ENCODE data around the gene IL17B. TPM values are rescaled to one million over a fixed set of nuclear protein-coding genes. Genes with fewer than 3 reads are reported as not detected.

Gene IL17B
- total and polyA plus RNA-seq, 2 donors (not counting 3 experiments of a cell fraction or from before 2014, with no cell fraction given), result not detected

DNA sequence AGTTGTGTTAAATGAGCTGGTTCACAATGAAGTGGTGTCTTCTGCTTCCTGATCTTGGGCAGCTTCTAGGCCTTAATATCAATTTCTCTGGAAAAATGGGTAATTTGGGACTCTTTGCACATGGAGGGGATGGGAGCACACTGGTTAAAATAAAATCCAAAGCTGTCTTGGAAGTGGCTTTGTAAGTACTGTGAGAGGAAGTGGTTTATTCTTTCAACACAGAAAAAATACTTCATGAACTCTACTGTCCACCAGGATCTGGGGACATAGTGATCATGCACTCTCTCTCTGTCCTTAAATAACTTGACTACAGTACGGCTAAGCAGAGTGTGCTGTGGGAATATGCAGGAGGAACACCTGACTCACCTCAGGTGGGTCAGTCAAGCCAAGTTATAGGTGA is 18.8 kb downstream of the IL17B start:
- TF ChIP-seq, protein P1, sequence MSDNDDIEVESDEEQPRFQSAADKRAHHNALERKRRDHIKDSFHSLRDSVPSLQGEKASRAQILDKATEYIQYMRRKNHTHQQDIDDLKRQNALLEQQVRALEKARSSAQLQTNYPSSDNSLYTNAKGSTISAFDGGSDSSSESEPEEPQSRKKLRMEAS (IDR thresholded peaks at IDR 0.05; ENCODE audit: insufficient read depth, insufficient read length), result no peak
- no peak for TF ChIP-seq POLR2A (IDR thresholded peaks at IDR 0.05; ENCODE audit: low read depth, low read length)
- no peak for TF ChIP-seq JUN (IDR thresholded peaks at IDR 0.05; ENCODE audit: borderline replicate concordance, insufficient read depth, insufficient read length, low read depth)
- TF ChIP-seq POLR2AphosphoS5 (IDR thresholded peaks at IDR 0.05; ENCODE audit: insufficient read depth, low read depth, low read length), result no peak
- TF ChIP-seq FOS (IDR thresholded peaks at IDR 0.05; ENCODE audit: borderline replicate concordance, insufficient read depth, low read length), result no peak
- TF ChIP-seq GATA2 (IDR thresholded peaks at IDR 0.05; ENCODE audit: insufficient read depth, insufficient read length, low read depth, low read length), result no peak
- no peak for TF ChIP-seq EZH2 (IDR thresholded peaks at IDR 0.05; ENCODE audit: borderline replicate concordance, low read depth, low read length, severe bottlenecking)
- no peak for TF ChIP-seq MYC (IDR thresholded peaks at IDR 0.05; ENCODE audit: low read depth, low read length)
- TF ChIP-seq, protein P2, sequence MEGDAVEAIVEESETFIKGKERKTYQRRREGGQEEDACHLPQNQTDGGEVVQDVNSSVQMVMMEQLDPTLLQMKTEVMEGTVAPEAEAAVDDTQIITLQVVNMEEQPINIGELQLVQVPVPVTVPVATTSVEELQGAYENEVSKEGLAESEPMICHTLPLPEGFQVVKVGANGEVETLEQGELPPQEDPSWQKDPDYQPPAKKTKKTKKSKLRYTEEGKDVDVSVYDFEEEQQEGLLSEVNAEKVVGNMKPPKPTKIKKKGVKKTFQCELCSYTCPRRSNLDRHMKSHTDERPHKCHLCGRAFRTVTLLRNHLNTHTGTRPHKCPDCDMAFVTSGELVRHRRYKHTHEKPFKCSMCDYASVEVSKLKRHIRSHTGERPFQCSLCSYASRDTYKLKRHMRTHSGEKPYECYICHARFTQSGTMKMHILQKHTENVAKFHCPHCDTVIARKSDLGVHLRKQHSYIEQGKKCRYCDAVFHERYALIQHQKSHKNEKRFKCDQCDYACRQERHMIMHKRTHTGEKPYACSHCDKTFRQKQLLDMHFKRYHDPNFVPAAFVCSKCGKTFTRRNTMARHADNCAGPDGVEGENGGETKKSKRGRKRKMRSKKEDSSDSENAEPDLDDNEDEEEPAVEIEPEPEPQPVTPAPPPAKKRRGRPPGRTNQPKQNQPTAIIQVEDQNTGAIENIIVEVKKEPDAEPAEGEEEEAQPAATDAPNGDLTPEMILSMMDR (IDR thresholded peaks at IDR 0.05; ENCODE audit: extremely low read depth in 1 of 2, insufficient read depth in 1 of 2, low read depth in 1 of 2, low read length in 2 of 2), result no peak
- H3K27me3 ChIP-seq (ENCODE audit: control insufficient read depth in 2 of 2, insufficient read depth in 2 of 2, low read length in 2 of 2), result no peaks in the 10 kb centered on the region
- no peak overlapping the region for H2AFZ ChIP-seq (ENCODE audit: low read depth, low read length)
- intact Hi-C loops (cut with micrococcal nuclease) (no loop called here), dilution Hi-C loops (cut with MboI; ENCODE audit: extremely low pct_ligation_motif_present, low sequenced_read_pairs) (no loop called here)
- no peak overlapping the region for H3K27ac ChIP-seq (ENCODE audit: insufficient read depth, low read depth, low read length)
- no peak overlapping the region for H3K4me2 ChIP-seq (ENCODE audit: insufficient read depth, low read length)
- H3K36me3 ChIP-seq (ENCODE audit: control insufficient read depth in 2 of 2, extremely low read depth in 1 of 2, insufficient read depth in 2 of 2, low read length in 2 of 2), result peaks cover 0 to 2% of the 10 kb centered on the region in 2 experiments
- ChIA-PET POLR2A (no interaction called here), CTCF (interaction anchor here (1.4 to 5.9 kb wide), 5 partner anchors 7 to 258 kb away, joined by 4 to 67 read pairs (median 7); no protein-coding TSS in a partner anchor)
- H3K9me1 ChIP-seq (replicated peaks; ENCODE audit: control insufficient read depth, extremely low read depth, insufficient read depth, low read length), result no peaks in the 10 kb centered on the region
- no peaks in the 10 kb centered on the region for H3K9me3 ChIP-seq (replicated peaks; ENCODE audit: control insufficient read depth, insufficient read depth, low read length)
- H4K20me1 ChIP-seq (replicated peaks; ENCODE audit: control insufficient read depth, extremely low read depth, insufficient read depth, low read length), result no peaks in the 10 kb centered on the region
- FAIRE-seq (no peak), DNase-seq (ENCODE audit: low read depth, low spot score) (no peak)
- H3K9ac ChIP-seq (replicated peaks; ENCODE audit: extremely low read depth, insufficient read depth, low read length), result no peak overlapping the region
- H3K4me3 ChIP-seq (replicated peaks in 1 of 3; ENCODE audit: insufficient read depth in 1 of 3, low read depth in 1 of 3, low read length in 3 of 3), result no peak overlapping the region
- BruUV-seq (replicated peaks), result no TSS peak
- no peaks in the 10 kb centered on the region for H3K79me2 ChIP-seq (ENCODE audit: control insufficient read depth, insufficient read depth, low read length)
- peaks cover 3% of the 10 kb centered on the region for H3K4me1 ChIP-seq (ENCODE audit: control insufficient read depth, extremely low read depth, insufficient read depth, low read length)

Data from endothelial cell of umbilical vein (primary cell).